DND-41 (cell line): ENCODE measurements around the gene COL20A1.

Experiments used
- EZH2 ChIP-seq: IDR thresholded peaks from 3 replicates; pipeline ENCODE4 v1.6.1; 2012; ENCODE audit warnings: borderline replicate concordance, low read depth, mild to moderate bottlenecking, moderate library complexity, low read length, inconsistent platforms; ENCODE audit not compliant: severe bottlenecking
- TF ChIP-seq, protein P1 (sequence below): IDR thresholded peaks from 2 replicates; pipeline ENCODE4 v1.5.1; 2012; ENCODE audit warnings: borderline replicate concordance, low read length, moderate library complexity, mild to moderate bottlenecking; ENCODE audit not compliant: poor library complexity, severe bottlenecking; ENCODE audit errors: extremely low read depth

DNA sequence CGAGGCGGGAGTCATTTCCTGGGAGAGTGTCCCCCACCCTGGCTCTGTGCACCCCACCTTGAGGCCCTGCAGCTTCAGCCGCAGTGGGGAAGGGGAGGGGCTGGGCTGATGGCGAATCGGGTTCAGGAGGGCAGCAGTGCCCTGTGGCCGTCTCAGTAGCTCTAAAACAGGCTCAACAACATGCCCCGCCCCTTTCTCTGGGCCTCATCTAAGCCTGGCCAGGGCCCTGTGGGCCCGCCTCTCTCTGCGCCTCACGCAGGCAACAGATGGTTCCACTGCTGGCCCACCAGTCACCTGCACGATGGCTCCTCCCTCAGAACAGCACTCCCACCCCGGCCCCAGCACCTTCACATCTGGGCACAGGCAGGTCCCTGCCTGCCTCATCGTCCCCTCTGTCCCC lies 38.0 kb downstream of the COL20A1 start:
- TF ChIP-seq, protein P1, sequence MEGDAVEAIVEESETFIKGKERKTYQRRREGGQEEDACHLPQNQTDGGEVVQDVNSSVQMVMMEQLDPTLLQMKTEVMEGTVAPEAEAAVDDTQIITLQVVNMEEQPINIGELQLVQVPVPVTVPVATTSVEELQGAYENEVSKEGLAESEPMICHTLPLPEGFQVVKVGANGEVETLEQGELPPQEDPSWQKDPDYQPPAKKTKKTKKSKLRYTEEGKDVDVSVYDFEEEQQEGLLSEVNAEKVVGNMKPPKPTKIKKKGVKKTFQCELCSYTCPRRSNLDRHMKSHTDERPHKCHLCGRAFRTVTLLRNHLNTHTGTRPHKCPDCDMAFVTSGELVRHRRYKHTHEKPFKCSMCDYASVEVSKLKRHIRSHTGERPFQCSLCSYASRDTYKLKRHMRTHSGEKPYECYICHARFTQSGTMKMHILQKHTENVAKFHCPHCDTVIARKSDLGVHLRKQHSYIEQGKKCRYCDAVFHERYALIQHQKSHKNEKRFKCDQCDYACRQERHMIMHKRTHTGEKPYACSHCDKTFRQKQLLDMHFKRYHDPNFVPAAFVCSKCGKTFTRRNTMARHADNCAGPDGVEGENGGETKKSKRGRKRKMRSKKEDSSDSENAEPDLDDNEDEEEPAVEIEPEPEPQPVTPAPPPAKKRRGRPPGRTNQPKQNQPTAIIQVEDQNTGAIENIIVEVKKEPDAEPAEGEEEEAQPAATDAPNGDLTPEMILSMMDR, result no peak
- TF ChIP-seq EZH2, result no peak
